ENCODE results near the gene COX19. TPM values are rescaled to one million over a fixed set of nuclear protein-coding genes. Genes with fewer than 3 reads are reported as not detected.

Gene COX19
- polyA plus RNA-seq, 1 of the 3 experiments (the other 2 are of a cell fraction) = 7.6 TPM

- TF ChIP-seq CTCF (IDR thresholded peaks at IDR 0.05) = peak; percentile 50
- no peak for TF ChIP-seq RFX5 (IDR thresholded peaks at IDR 0.05; ENCODE audit: low read length)
- no peak for TF ChIP-seq USF2 (IDR thresholded peaks at IDR 0.05; ENCODE audit: borderline replicate concordance, low read depth, low read length)
- TF ChIP-seq EP300 (IDR thresholded peaks at IDR 0.05; ENCODE audit: borderline replicate concordance in 1 of 2, low read depth in 1 of 2, low read length in 1 of 2) = peak in 1 of 2 experiments; percentile 80; a peak in 2 of 4 replicates
- no peak for TF ChIP-seq NFIC (IDR thresholded peaks at IDR 0.05; ENCODE audit: borderline replicate concordance)
- TF ChIP-seq CHD2 (IDR thresholded peaks at IDR 0.05; ENCODE audit: low read length, partially characterized antibody) = peak; percentile 91
- peak; percentile 52 for TF ChIP-seq SMC3 (IDR thresholded peaks at IDR 0.05; ENCODE audit: low read depth, low read length)
- TF ChIP-seq USF1 (IDR thresholded peaks at IDR 0.05; ENCODE audit: borderline replicate concordance, low read depth) = no peak
- TF ChIP-seq FOXJ3 (CRISPR knock-in tag; IDR thresholded peaks at IDR 0.05) = no peak
- TF ChIP-seq FOSL2 (IDR thresholded peaks at IDR 0.05; ENCODE audit: borderline replicate concordance, low read depth) = no peak
- peak; percentile 81 for TF ChIP-seq RCOR1 (IDR thresholded peaks at IDR 0.05; ENCODE audit: low read length)
- TF ChIP-seq RAD21 (IDR thresholded peaks at IDR 0.05; ENCODE audit: low read length) = peak; percentile 60
- TF ChIP-seq MXI1 (IDR thresholded peaks at IDR 0.05; ENCODE audit: low read depth, low read length) = peak; percentile 90
- TF ChIP-seq TCF12 (IDR thresholded peaks at IDR 0.05) = no peak
- TF ChIP-seq JUND (IDR thresholded peaks at IDR 0.05) = no peak
- TF ChIP-seq POLR2AphosphoS5 (IDR thresholded peaks at IDR 0.05; ENCODE audit: low read depth, low read length) = no peak; the same call in 1 of the 2 replicates
These were observed 10.7 kb downstream of the COX19 start (continued) for GRCh38 chr7:964401-965231.
